Cardiac muscle cell (in vitro differentiated cells and primary cell): Measurements from ENCODE around the gene KLF15. TPM values are rescaled to one million over a fixed set of nuclear protein-coding genes. Genes with fewer than 3 reads are reported as not detected.

Experiments
- DNase-seq, 2 donors: peaks; one replicate each; pipeline versions ENCODE4 v3.0.0 to v3.0.0-alpha.2; 2010 to 2017; ENCODE audit warnings: low read depth in 1 of 2, low spot score in 1 of 2
- H3K27ac ChIP-seq: fragments of 200-600 bp; sonication (generic); 2 replicates; pipeline ENCODE4 v1.5.1; 2016
- H3K27me3 ChIP-seq: fragments of 200-600 bp; sonication (generic); 2 replicates; pipeline ENCODE4 v1.6.0; 2016; ENCODE audit warnings: control low read depth
- H3K36me3 ChIP-seq: fragments of 200-600 bp; sonication (generic); 2 replicates; pipeline ENCODE4 v1.5.1; 2016; ENCODE audit warnings: control low read depth
- H3K4me1 ChIP-seq: fragments of 200-600 bp; sonication (generic); 2 replicates; pipeline ENCODE4 v1.8.1; 2017; ENCODE audit warnings: low read depth, mild to moderate bottlenecking, mixed run types
- H3K4me3 ChIP-seq: fragments of 200-600 bp; sonication (generic); 2 replicates; pipeline ENCODE4 v1.5.1; 2016; ENCODE audit warnings: mild to moderate bottlenecking
- H3K9me3 ChIP-seq: fragments of 200-600 bp; sonication (generic); 2 replicates; pipeline ENCODE4 v1.5.1; 2017; ENCODE audit warnings: low read depth, mild to moderate bottlenecking, control low read depth
- polyA plus RNA-seq: library from polyadenylated mRNA; unstranded; fragments of >200 nt; fragmentation: Nextera tagmentation; extraction: Ambion mirVana; gene quantifications from 2 replicates; pipeline ENCODE4 v1.2.1, GENCODE V29; 2016
- total RNA-seq: library from RNA; depleted of rRNA; stranded (reverse); fragments of >200 nt; gene quantifications from 2 replicates; pipeline ENCODE4 v1.2.3, GENCODE V29; 2016
- TF ChIP-seq, protein P1 (sequence below): IDR thresholded peaks from 2 replicates; pipeline ENCODE4 v1.5.1; 2012; ENCODE audit warnings: low read depth, mild to moderate bottlenecking, low read length

The KLF15 gene
- total and polyA plus RNA-seq, 2 experiments from 2014 or later: 0.75 to 16.5 TPM

DNA sequence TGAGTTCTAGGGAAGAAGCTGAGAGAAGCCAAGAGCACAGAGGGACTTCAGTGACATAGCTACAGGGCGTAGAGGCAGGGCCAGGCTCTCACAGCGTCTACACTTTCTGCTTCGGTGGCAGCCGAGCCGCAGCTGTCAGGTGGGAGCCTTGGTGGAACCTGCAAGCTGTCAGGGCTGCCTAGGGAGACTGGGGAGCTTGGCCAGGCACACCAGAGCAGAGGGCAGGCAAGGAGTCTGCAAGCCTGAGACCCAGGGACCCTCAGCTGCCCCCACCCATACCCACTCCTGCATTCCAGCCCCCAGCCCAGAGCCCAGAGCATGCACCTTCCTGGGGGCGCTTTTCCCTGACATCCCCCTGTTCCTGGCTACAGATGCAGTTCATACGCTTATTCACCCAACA lies 13.4 kb upstream of the KLF15 start:
- Histone ChIP-seq H3K27ac (no peak overlapping the region), H3K27me3 (no peaks in the 10 kb centered on the region), H3K36me3 (no peaks in the 10 kb centered on the region), H3K9me3 (no peaks in the 10 kb centered on the region), H3K4me3 (no peak overlapping the region), H3K4me1 (no peaks in the 10 kb centered on the region)
- TF ChIP-seq, protein P1, sequence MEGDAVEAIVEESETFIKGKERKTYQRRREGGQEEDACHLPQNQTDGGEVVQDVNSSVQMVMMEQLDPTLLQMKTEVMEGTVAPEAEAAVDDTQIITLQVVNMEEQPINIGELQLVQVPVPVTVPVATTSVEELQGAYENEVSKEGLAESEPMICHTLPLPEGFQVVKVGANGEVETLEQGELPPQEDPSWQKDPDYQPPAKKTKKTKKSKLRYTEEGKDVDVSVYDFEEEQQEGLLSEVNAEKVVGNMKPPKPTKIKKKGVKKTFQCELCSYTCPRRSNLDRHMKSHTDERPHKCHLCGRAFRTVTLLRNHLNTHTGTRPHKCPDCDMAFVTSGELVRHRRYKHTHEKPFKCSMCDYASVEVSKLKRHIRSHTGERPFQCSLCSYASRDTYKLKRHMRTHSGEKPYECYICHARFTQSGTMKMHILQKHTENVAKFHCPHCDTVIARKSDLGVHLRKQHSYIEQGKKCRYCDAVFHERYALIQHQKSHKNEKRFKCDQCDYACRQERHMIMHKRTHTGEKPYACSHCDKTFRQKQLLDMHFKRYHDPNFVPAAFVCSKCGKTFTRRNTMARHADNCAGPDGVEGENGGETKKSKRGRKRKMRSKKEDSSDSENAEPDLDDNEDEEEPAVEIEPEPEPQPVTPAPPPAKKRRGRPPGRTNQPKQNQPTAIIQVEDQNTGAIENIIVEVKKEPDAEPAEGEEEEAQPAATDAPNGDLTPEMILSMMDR: no peak
- DNase-seq: no peak

- Histone ChIP-seq H3K4me1 (no peaks in the 10 kb centered on the region), H3K27me3 (no peaks in the 10 kb centered on the region), H3K27ac (no peak overlapping the region), H3K36me3 (no peaks in the 10 kb centered on the region), H3K4me3 (no peak overlapping the region), H3K9me3 (no peaks in the 10 kb centered on the region)
- TF ChIP-seq, protein P1: no peak
- no peak for DNase-seq
Observed at GRCh38 chr3:126370055-126370454, 12.8 kb upstream of the KLF15 start.

GRCh38 chr3:126369490-126369889 lies 12.3 kb upstream of the KLF15 start:
- DNase-seq: no peak
- Histone ChIP-seq H3K9me3 (no peaks in the 10 kb centered on the region), H3K27ac (no peak overlapping the region), H3K36me3 (no peaks in the 10 kb centered on the region), H3K27me3 (no peaks in the 10 kb centered on the region), H3K4me1 (no peaks in the 10 kb centered on the region), H3K4me3 (no peak overlapping the region)
- TF ChIP-seq, protein P1: no peak

DNA sequence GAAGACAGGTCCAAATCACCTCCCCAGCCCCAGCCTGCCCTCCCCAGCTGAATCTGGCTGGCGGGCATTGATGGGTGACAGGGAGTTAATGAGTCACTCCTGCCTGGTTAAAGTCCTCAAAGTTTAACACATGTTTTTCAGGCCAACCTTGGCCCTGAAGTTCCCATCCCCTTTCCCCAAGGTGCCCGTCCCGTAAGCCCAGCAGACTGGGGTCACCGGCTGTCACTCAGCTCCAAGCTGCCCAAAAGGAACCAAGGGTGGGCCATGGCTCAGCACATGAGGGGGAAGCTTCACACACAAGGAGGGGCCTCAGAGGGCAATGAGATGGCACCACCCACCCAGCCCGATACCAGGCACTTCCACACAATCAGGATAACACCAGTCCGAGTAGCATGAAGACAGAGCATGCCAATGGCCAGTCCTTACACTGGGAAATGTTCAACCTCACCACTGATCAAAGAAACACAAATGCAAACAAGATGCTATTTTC lies 10.2 kb upstream of the KLF15 start:
- DNase-seq: no peak
- Histone ChIP-seq H3K4me1 (no peaks in the 10 kb centered on the region), H3K36me3 (no peaks in the 10 kb centered on the region), H3K9me3 (no peaks in the 10 kb centered on the region), H3K27ac (no peak overlapping the region), H3K4me3 (no peak overlapping the region), H3K27me3 (no peaks in the 10 kb centered on the region)
- TF ChIP-seq, protein P1: no peak

DNA sequence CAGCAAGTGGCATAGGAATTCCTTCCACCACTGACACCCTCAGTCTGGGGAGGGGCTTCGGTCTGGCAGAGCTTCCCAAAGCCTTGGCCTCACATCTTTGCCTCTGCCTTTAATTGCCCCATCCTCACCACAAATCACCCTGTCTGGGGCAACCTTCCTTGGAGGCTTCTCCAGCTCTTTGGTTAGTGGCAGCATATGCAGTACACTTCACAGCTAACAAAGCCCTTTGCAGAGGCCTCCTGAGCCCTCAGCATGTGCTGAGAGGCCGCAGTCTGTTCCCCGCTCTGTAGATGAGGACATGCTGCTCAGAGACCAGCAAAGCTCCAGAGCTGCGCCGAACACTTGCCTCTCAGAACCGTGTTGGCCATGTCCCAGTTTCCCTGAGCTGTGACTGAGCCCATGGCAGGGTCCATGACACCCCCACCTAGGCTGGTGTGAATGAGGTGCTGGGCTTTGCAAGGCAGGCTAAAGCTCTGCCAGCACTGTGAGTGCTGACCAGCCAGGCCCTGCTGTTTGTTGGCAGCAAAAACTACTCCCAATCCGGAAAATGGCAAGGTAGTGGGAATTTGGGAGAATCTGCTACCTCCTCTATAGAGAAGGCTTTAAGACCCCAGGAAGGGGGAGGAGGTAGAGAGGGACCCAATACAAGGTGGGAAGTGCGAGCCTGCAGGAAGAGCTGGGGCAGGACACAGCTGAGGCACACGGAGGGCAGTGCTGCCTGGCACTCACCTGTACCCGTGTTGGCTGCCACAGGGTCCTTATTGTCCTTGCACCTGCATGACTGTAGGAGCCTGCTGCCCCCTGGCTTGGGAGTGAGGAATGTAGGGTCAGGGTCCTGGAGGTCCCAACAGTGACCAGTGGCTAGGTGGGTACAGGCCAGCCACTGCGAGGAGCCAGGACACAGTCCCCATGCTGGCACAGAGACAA lies 8.4 kb upstream of the KLF15 start:
- TF ChIP-seq, protein P1: no peak
- Histone ChIP-seq H3K36me3 (no peaks in the 10 kb centered on the region), H3K27me3 (no peaks in the 10 kb centered on the region), H3K4me1 (no peaks in the 10 kb centered on the region), H3K9me3 (no peaks in the 10 kb centered on the region), H3K4me3 (no peak overlapping the region), H3K27ac (no peak overlapping the region)
- no peak for DNase-seq
